ENCODE results near the gene EML6.

Gene EML6

GRCh38 chr2:54946220-54946805 is 222.9 kb downstream of the EML6 start:
- DNase-seq (ENCODE audit: low spot score), result no peak

GRCh38 chr2:54947136-54947535 is 223.7 kb downstream of the EML6 start:
- DNase-seq (ENCODE audit: low spot score), result peak; percentile 79

- no peak for DNase-seq (ENCODE audit: low spot score)
These were observed 224.2 kb downstream of the EML6 start for GRCh38 chr2:54947646-54948045.

- DNase-seq (ENCODE audit: low spot score), result no peak
These were observed 224.7 kb downstream of the EML6 start for GRCh38 chr2:54948120-54948519.

GRCh38 chr2:54949431-54949830 is 226.0 kb downstream of the EML6 start:
- no peak for DNase-seq (ENCODE audit: low spot score)

GRCh38 chr2:54950811-54951210 is 227.3 kb downstream of the EML6 start:
- no peak for DNase-seq (ENCODE audit: low spot score)

- DNase-seq (ENCODE audit: low spot score), result no peak
These were observed 229.0 kb downstream of the EML6 start for GRCh38 chr2:54952425-54952824.

- no peak for DNase-seq (ENCODE audit: low spot score)
These were observed 229.6 kb downstream of the EML6 start for GRCh38 chr2:54952978-54953456.

- DNase-seq (ENCODE audit: low spot score), result no peak
These were observed 230.7 kb downstream of the EML6 start for GRCh38 chr2:54954158-54954557.

- peak; percentile 88 for DNase-seq (ENCODE audit: low spot score)
These were observed 231.4 kb downstream of the EML6 start for GRCh38 chr2:54954705-54955357.

GRCh38 chr2:54955358-54956110 is 232.1 kb downstream of the EML6 start:
- no peak for DNase-seq (ENCODE audit: low spot score)

GRCh38 chr2:54956111-54956627 is 232.7 kb downstream of the EML6 start:
- DNase-seq (ENCODE audit: low spot score), result no peak

- DNase-seq (ENCODE audit: low spot score), result no peak
These were observed 234.0 kb downstream of the EML6 start for GRCh38 chr2:54957321-54957999.

- DNase-seq (ENCODE audit: low spot score), result no peak
These were observed 235.4 kb downstream of the EML6 start for GRCh38 chr2:54958717-54959371.

- DNase-seq (ENCODE audit: low spot score), result no peak
These were observed 236.7 kb downstream of the EML6 start for GRCh38 chr2:54960164-54960563.

GRCh38 chr2:54962511-54962910 is 239.0 kb downstream of the EML6 start:
- DNase-seq (ENCODE audit: low spot score), result no peak

- no peak for DNase-seq (ENCODE audit: low spot score)
These were observed 239.5 kb downstream of the EML6 start for GRCh38 chr2:54962935-54963440.

- no peak for DNase-seq (ENCODE audit: low spot score)
These were observed 240.0 kb downstream of the EML6 start for GRCh38 chr2:54963476-54963875.

GRCh38 chr2:54964271-54964670 is 240.8 kb downstream of the EML6 start:
- no peak for DNase-seq (ENCODE audit: low spot score)

GRCh38 chr2:54964816-54965215 is 241.4 kb downstream of the EML6 start:
- no peak for DNase-seq (ENCODE audit: low spot score)

GRCh38 chr2:54965425-54965824 is 242.0 kb downstream of the EML6 start:
- DNase-seq (ENCODE audit: low spot score), result no peak

All from putamen (tissue), 1 donor.